MV-4-11 (cell line): ENCODE data around the gene AMN.
"Not testable (repeated sequence)": the region's sequence is repeated elsewhere in the genome, so short reads cannot be mapped to it uniquely, and the experiment has no call there.

ENCODE experiments used
- DNase-seq: peaks from one replicate; lab custom pipeline; 2025; lab: John Stamatoyannopoulos, UW

Gene AMN

DNA sequence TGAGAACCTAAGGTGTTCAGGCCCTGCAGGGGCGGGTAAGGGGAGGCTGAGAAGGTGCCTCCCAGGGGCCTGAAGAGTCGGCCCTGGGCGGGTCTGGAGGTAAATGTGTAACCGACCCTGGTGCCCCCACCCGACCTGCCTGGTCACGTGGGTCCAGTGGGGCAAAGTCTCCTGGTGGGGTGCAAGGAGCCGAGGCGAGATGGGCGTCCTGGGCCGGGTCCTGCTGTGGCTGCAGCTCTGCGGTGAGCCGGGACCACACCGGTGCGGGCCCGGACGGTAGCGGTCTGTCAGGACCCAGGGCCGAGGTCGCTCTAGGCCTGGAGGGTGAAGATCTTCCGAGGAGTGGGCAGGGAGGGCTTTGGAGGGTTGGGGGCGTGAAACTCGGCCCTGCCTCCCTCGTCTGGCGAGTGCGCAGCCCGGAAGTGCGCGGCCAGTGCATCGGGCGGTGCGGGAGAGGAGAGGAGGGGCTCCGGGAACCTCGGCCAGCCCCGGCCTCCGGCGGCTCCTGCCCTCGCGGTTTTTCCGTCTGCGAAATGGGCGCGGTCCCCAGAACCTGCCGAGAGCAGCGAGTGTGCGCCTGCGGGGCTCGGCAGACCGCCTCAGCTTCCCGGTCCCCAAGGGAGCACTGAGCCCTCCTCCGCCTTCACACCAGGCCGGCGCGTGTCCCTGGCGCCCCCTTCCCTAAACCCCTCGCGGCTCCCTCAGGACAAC is at the start of gene AMN:
Gene AMN (plus strand): TSS at position 174 of the 711 bp plus-strand sequence. CDS start 26 bp downstream, at position 200.
- DNase-seq, result no peak

DNA sequence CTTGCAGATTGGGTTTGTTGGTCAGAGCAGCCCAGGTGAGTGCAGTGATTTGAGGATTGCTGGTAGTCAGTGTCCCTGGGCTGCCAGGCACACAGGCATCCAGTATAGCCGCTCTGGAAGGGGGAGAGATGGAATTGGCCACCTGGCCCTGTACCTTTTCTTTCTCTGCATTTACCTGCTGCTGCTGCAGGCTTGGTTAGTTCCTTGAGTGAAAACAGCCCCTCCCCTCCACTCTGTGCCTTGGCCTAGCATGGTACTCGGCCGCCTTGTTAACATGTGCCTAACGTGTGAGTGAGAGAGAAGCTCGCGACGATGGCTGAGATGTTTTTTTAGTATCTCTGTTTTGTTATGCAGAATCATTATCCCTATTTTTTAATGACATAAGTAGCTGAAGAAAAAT is 49.3 kb upstream of the AMN start:
- DNase-seq, result no peak

DNA sequence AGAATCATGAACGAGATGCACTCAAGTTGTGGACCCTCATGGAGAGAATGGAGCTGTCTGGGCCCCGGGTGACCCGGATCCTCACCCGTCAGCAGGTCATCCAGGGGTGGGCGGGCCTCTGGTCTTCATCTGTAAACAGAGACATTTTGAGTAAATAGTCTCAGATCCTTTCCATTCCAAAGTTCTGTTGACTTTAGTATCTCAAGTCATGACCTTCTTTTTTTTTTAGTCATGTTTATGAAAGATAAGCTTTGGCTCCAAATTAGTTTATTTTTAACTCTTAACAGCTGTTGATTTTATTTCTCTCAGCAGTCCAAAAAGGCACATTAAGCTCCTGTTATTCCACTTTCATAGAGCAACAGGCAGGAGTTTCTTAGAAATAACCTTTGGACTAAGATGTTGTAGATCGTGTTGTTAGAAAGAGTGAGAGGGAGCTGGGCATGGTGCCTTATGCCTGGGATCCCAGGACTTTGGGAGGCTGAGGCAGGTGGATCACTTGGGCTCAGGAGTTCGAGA is 48.9 kb upstream of the AMN start:
- DNase-seq, result no peak

DNA sequence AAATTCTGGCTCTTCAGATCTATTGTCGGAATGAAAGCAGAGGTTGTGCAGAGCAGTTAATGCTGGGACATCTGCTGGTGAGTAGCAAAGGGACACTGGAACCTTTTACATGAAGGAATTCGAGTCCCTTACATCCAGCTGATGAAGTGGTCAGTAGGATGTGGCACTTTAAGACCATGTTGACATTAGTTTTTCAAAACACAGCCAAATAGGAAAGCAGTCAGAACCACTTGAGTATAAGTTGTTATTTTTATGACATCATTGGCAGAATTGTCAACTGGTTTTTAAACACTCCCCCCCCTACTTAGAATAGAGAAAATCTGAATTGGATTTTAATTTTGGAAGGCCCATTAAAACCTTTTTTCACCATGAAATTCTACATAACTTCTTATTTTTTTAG is 46.8 kb upstream of the AMN start:
- no peak for DNase-seq

DNA sequence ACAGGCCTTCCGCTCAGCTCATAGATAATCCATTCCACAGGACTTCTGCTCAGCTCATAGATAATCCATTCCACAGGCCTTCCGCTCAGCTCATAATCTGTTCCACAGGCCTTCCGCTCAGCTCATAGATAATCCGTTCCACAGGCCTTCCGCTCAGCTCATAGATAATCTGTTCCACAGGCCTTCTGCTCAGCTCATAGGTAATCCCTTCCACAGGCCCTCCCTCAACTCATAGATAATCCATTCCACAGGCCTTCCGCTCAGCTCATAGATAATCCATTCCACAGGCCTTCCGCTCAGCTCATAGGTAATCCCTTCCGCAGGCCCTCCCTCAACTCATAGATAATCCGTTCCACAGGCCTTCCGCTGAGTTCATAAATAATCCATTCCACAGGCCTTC is 45.0 kb upstream of the AMN start:
- not testable (repeated sequence) for DNase-seq

DNA sequence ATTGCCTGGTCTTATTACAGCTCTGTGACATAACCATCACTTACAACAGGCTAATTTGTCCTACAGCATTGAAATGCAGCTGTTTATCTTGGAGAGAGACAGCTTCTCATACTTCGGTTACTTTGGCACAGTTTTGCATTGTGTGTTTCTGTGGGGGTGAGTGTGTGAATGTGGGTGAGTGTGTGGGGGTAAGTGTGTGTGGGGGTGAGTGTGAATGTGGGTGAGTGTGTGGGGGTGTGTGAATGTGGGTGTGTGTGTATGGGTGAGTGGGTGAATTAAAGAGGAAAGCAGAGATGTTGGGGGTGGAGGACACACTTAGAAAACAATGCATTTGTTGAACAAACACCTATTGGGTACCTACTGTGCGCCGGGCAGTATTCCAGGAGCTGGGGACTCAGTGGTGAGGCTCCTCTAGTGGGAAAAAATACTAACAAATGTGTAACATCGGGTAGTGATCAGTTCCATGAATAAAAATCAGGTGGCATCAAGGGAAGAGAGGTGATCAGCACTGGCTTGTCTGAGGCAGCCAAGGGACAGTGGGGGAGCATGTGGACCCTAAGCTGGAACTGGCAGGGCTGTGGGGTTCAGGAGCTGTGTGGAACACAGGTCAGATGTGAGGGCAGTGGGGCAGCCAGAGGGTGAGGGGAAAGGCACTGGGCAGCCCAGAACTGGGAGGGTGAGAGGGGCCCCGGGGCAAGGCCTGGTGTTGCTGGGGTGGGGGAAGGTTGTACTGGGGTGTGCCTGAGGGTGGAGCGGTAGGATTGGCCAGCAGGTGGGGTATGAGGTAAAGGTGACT is 44.1 kb upstream of the AMN start:
- no peak for DNase-seq

DNA sequence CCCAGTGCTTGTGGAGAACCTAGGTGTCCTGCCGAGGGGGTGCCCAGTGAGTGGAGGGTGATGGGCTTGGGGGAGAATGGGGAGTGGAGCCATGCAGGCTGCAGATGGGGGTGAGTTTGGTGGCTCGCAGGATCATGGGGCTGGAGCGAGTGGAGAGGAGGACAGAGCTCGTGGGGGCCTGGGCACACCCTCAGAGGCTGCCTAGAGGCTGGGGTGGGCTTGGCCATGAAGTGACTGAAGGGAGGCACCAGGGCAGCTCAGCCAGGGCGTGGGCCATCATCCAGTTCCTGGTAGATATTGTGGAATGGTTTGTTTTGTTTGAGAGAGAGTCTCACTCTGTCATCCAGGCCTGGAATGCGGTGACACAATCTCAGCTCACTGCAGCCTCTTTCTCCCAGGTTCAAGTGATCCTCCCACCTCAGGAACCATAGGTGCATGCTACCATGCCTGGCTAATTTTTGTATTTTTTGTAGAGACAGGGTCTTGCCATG is 43.4 kb upstream of the AMN start:
- DNase-seq, result no peak

DNA sequence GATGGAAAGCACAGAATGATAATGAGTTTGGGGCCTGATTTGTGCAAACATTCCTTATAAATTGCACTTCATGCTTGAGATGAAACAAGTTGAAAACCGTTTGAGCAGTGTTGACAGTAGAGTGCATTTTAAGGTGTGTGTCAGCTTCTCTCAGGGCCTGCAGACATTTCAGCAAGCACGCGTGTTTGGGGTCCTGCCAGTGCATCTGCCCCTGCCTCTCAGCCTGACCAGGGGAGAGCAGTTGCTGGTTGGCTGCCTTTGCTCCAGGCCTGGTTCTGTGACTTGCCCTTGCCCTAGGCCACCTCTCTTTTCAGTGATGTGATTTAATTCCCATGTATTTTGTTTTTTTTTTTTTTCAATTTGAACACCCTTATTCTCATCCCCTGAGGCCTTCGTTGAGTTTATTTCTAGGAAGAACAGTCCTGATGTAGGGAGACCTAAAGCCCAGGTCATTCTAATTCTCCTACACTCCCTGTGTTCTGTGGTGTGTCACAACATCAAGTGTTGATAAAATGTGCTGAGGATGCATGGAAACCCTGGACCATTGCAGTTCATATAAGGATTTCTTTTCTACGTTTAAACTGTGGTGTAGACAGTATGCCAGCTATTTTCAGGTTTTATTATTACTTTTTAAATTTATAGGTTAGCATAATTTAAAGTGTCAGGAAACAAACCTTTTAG is 40.1 kb upstream of the AMN start:
- DNase-seq, result no peak

DNA sequence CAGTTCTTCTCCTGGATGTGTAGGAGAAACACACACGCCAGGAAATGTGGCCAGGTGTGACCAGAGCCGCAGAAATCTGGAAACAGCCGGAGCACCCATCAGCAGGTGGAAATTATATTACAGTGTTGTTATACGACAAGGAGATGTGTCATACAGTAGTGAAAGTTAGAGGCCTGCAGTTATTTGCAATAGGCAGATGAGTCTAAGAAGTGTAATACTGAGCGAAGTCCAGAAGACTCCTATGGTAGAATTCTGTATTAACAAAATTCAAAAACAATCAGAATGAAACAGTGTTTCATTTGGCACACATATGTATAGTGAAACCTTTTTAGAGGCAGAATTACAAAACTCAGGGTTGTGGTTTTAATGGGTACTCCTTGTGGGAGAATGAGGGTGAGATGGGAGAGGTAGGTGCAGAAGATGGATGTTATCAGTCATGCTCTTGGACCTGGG is 39.3 kb upstream of the AMN start:
- DNase-seq, result no peak

DNA sequence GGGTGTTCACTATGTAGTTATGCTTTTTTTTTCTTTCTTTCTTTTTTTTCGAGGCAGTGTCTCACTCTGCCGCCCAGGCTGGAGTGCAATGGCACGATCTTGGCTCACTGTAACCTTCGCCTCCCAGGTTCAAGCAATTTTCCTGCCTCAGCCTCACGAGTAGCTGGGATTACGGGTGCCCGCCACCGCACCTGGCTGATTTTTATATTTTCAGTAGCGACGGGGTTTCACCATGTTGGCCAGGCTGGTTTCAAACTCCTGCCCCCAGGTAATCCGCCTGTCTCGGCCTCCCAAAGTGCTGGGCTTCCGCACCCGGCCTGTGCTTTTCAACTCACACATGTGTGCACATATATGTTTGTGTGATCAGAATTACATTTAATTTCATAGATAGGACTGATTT is 38.9 kb upstream of the AMN start:
- no peak for DNase-seq

DNA sequence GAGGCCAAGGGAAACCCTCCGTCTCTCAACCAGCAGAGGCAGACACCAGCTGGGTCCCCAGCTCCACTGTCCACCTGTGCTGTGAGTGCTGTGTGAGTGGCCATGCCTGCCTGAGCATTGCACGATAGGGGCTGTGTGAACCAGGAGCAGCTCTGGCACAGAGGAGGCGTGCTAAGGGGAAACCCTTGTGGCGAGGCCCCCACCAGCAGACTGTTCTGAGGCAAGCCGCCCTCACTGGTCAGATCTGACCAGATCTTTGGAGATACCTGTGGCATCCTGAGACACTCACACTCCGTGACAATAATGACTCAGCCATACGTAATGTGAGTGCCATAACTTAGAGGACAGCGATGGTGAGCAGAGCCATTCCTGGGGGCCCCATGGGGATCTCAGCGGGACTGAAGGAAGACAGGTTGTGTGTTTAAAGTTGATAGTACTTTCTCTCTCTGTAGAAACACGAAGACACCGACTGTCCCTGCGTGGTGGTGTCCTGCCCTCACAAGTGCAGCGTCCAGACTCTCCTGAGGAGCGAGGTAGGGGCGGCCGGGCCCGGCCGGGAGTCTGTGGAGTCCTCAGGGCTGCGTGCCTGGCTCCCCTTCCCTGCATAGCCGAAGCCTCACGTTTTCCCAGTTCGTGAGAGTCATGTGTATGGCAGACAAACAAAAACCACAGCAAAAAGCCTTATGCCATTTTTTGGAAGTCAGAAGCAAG is 36.6 kb upstream of the AMN start:
- DNase-seq, result no peak

DNA sequence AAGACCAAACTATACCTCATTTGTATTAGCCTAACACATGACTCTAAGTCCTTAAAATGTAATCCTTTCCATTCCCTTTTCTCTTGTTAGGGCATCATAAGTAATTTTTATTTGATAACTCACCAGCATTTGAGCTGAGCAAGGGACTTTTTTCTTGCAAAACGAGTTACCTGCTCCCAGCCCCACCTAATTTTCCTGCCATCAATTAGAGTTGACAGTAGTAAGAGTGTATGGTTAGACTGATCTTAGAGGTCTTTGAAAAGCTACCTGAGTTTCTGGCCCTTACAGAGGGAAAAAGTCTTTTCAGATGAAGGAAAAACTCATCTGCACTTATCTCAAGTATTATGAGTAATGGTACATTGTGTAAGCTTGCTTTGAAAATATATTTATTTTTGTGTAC is 33.7 kb upstream of the AMN start:
- DNase-seq, result no peak

DNA sequence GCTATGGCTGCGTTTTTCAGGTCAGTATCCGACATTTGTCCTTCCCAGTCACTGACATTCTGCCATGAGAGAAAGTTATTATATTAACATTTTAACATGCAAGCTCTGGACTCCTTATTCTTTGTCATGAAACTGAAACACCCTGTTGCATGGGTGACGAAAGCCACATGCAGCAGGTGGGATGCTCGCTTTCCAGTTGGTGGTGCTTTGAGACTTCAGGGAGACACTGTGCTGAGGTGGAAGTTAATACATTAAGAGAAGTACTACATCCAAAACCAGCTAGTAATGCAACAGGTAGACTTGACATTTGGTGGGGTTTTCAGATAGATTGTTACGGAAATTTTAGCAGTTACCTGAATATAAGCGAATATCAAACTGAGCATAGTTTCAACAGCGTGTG is 32.8 kb upstream of the AMN start:
- no peak for DNase-seq

DNA sequence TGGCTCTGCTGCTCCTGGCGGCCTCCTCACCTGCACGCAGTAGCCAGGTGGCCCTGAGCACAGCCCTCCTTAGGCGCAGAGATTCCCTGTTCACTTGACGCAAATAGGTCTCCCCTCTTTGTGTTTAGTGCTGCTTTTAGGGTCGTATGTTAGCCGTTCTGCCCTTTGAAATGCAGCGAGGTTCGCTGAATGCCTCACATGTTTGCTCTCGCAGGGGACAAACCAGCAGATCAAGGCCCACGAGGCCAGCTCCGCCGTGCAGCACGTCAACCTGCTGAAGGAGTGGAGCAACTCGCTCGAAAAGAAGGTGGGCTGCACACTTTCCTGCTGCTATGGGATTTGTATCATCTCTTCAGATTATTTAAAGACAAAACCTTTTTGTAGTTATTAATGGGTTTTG is 31.4 kb upstream of the AMN start:
- no peak for DNase-seq

DNA sequence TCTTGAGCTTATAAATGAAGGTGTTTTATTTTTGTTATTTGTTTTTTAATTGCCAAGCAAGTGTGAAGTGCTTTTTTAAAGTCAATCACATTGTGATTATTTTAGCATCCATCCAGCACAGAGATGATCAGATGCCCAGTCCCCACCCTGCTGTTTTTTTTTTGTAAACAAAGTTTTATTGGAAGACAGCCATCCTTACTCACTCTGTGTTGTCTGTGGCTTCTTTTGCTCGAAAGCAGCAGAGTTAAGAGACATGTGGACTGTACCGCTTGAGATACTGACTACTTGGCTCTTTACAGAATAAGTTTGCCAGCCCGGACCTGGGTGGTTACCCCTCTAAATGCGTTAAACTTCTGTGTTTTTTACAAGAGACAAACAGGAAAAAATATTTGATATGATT is 30.9 kb upstream of the AMN start:
- no peak for DNase-seq

DNA sequence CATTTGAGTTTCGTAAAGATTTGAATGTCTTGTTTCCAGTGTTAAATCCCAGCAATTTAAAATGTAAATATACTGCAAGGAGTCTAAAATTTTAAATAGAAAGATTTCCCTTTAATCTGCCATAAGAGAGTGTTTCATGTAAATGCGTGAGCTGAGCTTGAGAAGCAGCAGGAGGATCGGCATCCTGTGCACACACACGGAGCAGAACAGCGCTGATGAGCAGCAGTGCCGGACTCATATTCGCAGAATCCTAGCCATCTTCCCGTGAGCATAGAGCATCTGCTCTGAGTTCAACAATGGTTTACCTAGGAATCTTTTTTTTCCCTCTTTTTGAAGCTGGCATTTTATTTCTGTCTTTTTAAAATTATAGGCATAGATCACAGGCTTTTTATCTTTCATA is 29.8 kb upstream of the AMN start:
- DNase-seq, result no peak

DNA sequence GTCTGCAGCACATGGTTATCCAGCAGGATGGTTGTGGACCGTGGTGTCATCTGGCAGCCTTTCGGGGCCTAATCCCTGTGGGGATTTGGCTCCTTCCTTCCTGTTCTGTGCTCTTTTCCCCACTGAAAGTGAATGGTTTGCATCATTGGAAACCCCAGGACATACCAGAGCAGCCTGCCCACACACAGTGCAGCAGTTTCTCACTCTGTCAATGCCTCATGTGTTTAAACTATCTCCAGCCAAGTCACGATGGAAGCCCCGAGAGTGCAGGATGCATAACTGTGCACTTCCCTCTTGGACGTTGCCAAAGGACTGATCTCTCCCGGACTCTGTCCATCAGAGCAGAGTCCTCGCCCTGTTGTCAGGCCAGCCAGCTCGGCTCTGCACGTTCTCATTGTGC is 29.0 kb upstream of the AMN start:
- peak; percentile 68 for DNase-seq

DNA sequence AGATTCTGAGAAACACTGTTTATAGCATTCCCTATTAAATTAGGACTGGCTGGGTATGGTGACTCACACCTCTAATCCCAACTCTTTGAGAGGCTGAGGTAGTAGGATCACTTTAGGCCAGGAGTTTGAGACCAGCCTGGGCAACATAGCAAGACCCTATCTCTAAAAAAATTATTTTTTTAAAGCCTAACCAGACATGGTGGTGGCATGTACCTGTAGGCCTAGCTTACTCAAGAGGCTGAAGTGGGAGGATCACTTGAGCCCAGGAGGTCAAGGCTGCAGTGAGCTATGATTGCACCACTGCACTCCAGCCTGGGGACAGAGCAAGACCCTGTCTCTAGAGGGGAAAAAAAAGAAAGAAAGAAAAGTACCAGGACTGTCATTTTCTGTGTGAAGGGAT is 25.7 kb upstream of the AMN start:
- not testable (repeated sequence) for DNase-seq

DNA sequence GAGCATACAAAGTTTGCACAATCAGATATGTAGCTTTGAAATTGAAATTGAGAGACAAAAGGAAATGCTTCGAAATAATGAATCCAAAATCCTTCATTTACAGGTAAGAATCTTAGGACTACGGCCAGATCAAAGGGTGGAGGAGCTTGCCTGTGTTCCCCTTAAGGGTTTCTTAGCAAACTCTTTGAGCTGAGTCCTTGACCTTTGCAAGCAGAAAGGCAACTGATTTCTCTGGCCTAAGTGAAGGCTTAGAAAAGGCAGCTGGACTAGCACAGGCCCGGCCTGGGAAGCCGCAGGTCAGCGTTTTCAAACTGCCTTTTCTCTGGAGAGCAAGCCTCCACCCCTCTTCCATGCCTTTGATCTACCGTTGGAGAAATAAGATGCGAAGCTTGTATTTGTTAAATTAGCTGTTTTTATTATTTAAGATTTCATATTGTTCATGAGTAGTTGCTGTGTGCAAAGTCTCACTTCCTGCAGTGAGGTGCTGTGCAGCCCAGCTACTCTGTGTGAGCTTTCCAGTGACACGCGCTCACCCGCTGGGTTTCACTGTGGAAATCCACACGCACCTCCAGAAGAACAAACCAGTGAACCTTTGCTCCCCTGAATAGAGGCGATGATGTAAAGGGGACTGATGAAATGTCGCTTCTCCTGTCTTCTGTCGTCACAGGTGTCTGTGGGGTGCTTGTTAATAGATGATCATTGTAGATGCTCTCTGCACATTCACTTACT is 25.0 kb upstream of the AMN start:
- no peak for DNase-seq

DNA sequence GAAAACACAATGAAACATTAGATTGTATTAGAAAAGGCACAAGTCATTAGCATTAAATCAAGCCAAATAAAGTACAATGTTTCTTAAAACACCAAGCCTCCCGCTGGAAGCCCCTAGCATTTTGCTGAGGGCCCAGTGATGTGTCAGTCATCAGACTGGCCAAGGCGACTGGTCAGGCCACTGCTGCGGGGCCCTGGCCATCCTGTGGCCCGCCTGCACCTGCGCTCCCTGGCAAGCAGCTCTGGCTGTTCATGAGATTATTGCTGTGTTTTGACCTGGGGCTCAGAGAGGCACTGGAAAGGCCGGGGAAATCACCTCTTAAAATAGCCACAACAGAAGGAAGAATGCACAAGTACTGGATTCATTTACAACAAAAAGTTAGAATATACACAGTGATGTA is 24.2 kb upstream of the AMN start:
- no peak for DNase-seq

DNA sequence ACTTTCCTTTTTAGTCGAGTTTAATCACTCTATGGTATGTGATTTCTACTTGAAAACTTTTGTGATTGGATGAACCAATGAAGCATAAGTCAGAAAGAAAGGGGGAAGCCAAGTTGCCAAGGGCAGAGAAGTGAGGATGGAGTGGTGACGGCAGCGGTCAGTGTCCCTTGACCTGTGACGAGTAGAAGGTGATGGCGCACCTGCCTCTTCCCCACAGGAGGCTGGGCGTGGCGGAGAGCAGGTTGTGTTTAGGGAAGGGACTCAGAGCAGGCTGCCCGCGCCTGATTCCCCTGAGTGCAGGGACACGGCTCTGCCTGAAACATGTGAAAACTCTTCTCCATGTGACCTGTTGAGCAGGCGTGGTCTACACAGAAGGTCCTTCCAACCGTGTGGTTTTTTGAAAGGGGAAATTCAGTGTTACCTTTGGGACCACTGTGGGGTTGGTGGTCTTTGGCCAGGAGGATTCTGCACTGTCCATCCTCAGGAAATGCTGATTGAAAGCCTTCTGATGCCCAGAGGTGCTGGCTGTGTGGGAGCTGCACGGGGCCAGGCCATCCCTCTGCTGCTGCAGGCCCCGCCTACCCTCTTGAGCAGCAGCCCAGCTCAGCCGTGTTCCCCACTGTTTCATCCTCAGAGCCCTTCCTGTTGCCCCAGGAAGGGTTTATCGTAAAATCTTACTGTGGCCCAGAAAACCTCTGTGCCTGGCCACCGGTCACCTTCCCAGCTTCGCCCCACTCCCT is 23.5 kb upstream of the AMN start:
- DNase-seq, result no peak
